Measurements from ENCODE around the gene GNAS-AS1.

DNA sequence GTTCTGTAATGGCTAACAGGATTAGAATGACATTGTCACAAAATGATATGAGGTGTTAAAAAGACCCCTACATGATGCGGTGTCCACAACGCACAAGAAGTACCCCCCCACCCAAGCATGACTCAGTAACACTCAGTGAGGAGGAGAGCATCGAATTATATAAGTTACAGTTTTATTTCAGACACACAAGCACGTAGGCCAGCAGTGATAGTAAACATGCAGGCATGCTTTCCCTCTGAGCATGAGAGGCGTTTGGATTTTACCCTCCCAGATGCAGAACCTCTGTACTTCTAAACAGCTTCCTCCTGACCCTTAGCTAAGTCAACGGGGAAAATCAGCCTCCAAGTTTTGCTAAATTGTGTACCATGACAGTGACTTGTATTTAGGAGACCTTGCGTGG, 25.7 kb upstream of the GNAS-AS1 start:
- TF ChIP-seq BHLHE40 (IDR thresholded peaks at IDR 0.05; ENCODE audit: borderline replicate concordance), result no peak
- TF ChIP-seq ELF4 (IDR thresholded peaks at IDR 0.05), result no peak
- no peak for TF ChIP-seq FOXK2 (IDR thresholded peaks at IDR 0.05)
- TF ChIP-seq SUZ12 (IDR thresholded peaks at IDR 0.05), result no peak
- TF ChIP-seq SP1 (IDR thresholded peaks at IDR 0.05), result no peak
- TF ChIP-seq TARDBP (IDR thresholded peaks at IDR 0.05), result no peak
- TF ChIP-seq, protein P1, sequence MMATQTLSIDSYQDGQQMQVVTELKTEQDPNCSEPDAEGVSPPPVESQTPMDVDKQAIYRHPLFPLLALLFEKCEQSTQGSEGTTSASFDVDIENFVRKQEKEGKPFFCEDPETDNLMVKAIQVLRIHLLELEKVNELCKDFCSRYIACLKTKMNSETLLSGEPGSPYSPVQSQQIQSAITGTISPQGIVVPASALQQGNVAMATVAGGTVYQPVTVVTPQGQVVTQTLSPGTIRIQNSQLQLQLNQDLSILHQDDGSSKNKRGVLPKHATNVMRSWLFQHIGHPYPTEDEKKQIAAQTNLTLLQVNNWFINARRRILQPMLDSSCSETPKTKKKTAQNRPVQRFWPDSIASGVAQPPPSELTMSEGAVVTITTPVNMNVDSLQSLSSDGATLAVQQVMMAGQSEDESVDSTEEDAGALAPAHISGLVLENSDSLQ (IDR thresholded peaks at IDR 0.05), result no peak
- no peak for TF ChIP-seq ZNF384 (IDR thresholded peaks at IDR 0.05)
- no peak for TF ChIP-seq FOXA1 (IDR thresholded peaks at IDR 0.05)
